ENCODE data around the gene MAP3K9. TPM values are rescaled to one million over a fixed set of nuclear protein-coding genes. Genes with fewer than 3 reads are reported as not detected.

MAP3K9 gene
- total and polyA plus RNA-seq, 2 of the 8 experiments (the other 6 are each of a cell fraction or from before 2014, with no cell fraction given): 9.8 to 24.7 TPM

GRCh38 chr14:70699646-70700045 lies 109.7 kb downstream of the MAP3K9 start:
- Histone ChIP-seq H3K23ac (ENCODE audit: insufficient read length) (no peak overlapping the region), H4K8ac (ENCODE audit: extremely low read depth, insufficient read depth, low read length) (no peak overlapping the region), H3K4ac (replicated peaks; ENCODE audit: insufficient read length, low read depth, low read length) (no peak overlapping the region), H3K4me2 (ENCODE audit: insufficient read depth in 1 of 2, low read depth in 2 of 2, low read length in 2 of 2) (no peak overlapping the region), H3K14ac (ENCODE audit: insufficient read length) (no peak overlapping the region), H3K27ac (ENCODE audit: low read depth, low read length) (no peak overlapping the region), H3K9me3 (ENCODE audit: insufficient read depth in 2 of 2, low read depth in 1 of 2, low read length in 1 of 2) (no peaks in the 10 kb centered on the region), H2BK20ac (ENCODE audit: low read length) (peak overlapping the region; percentile 95), H3K36me3 (ENCODE audit: control insufficient read depth in 2 of 4, insufficient read depth in 4 of 4, low read length in 3 of 4) (no peaks in the 10 kb centered on the region), H2BK12ac (ENCODE audit: low read depth, low read length) (peak overlapping the region; percentile 76; the same call in 1 of the 2 replicates), H3K23me2 (ENCODE audit: low read depth, low read length) (no peaks in the 10 kb centered on the region), H3K9ac (replicated peaks in 1 of 4; ENCODE audit: extremely low read depth in 1 of 4, low read depth in 3 of 4, low read length in 3 of 4) (no peak overlapping the region), H3K56ac (replicated peaks; ENCODE audit: insufficient read length, low read depth, low read length) (no peak overlapping the region), H2BK120ac (replicated peaks; ENCODE audit: low read depth, low read length) (no peak overlapping the region), H4K20me1 (replicated peaks in 1 of 2; ENCODE audit: control insufficient read depth in 1 of 2, insufficient read depth in 2 of 2, low read length in 2 of 2) (no peaks in the 10 kb centered on the region), H4K5ac (ENCODE audit: insufficient read length, low read depth, low read length) (no peak overlapping the region), H3K27me3 (replicated peaks in 1 of 4; ENCODE audit: control insufficient read depth in 3 of 4, extremely low read depth in 1 of 4, insufficient read depth in 3 of 4, low read length in 3 of 4) (no peaks in the 10 kb centered on the region), H2AFZ (ENCODE audit: low read length) (no peak overlapping the region), H3K79me2 (ENCODE audit: control insufficient read depth in 1 of 2, insufficient read depth in 2 of 2, low read length in 2 of 2) (no peaks in the 10 kb centered on the region), H4K91ac (replicated peaks; ENCODE audit: insufficient read length, low read length) (peak overlapping the region; percentile 26), H2BK5ac (ENCODE audit: low read depth, low read length) (0 out of 2 replicates have a peak overlapping the region, but pooled peaks have one; percentile 19), H3K18ac (ENCODE audit: extremely low read depth, low read length) (no peak overlapping the region), H3K4me3 (ENCODE audit: extremely low read depth in 1 of 4, insufficient read depth in 2 of 4, low read depth in 3 of 4, low read length in 4 of 4) (no peak overlapping the region), H2AK5ac (ENCODE audit: low read depth, low read length) (peak overlapping the region; percentile 88; the same call in 1 of the 2 replicates), H3K79me1 (ENCODE audit: low read depth, low read length) (no peaks in the 10 kb centered on the region), H2BK15ac (ENCODE audit: low read length) (peak overlapping the region; percentile 67; the same call in 1 of the 2 replicates), H3K4me1 (replicated peaks in 1 of 4; ENCODE audit: control insufficient read depth in 3 of 4, insufficient read depth in 4 of 4, low read length in 3 of 4) (peaks cover 0 to 5% (median 1%) of the 10 kb centered on the region in 4 experiments; a peak in 3 of 7 replicates)
- CTCF ChIA-PET (ENCODE audit: partially characterized antibody): interaction anchor here (0.6 to 2.4 kb wide), 2 partner anchors 21 to 122 kb away, joined by 3 to 5 read pairs; no protein-coding TSS in a partner anchor
- TF ChIP-seq SP2 (IDR thresholded peaks at IDR 0.05; ENCODE audit: low read length): no peak
- TF ChIP-seq SAP30 (IDR thresholded peaks at IDR 0.05; ENCODE audit: insufficient read depth, insufficient replicate concordance, low read length): no peak
- no peak for TF ChIP-seq HDAC6 (IDR thresholded peaks at IDR 0.05; ENCODE audit: low read depth, low read length)
- no peak for TF ChIP-seq ATF3 (IDR thresholded peaks at IDR 0.05; ENCODE audit: insufficient read depth, low read depth, low read length)
- no peak for TF ChIP-seq CHD2 (IDR thresholded peaks at IDR 0.05; ENCODE audit: low read length)
- no peak for TF ChIP-seq SUZ12 (IDR thresholded peaks at IDR 0.05; ENCODE audit: low read length)
- no peak for TF ChIP-seq TEAD4 (IDR thresholded peaks at IDR 0.05; ENCODE audit: low read depth, low read length)
- no peak for TF ChIP-seq ATF2 (IDR thresholded peaks at IDR 0.05; ENCODE audit: low read length)
- TF ChIP-seq POU5F1 (IDR thresholded peaks at IDR 0.05; ENCODE audit: low read depth, low read length): no peak
- no peak for TF ChIP-seq ASH2L (IDR thresholded peaks at IDR 0.05; ENCODE audit: low read length)
- FAIRE-seq: no peak
- DNase-seq (ENCODE audit: low read depth in 1 of 2, low spot score in 2 of 2): no peak
- POLR2A ChIA-PET (ENCODE audit: partially characterized antibody): interaction anchor here (7.6 kb wide), 1 partner anchor 10 kb away, joined by 43 read pairs; no protein-coding TSS in a partner anchor
- WGBS, 2 experiments (ENCODE audit: extremely low coverage in 1 of 2, insufficient coverage in 1 of 2, insufficient read length in 1 of 2, insufficient replicate concordance in 2 of 2, low coverage in 1 of 2, low lambda C conversion rate in 2 of 2, missing lambda C conversion rate in 1 of 2): 92% methylated on average over 5 of the region's 5 CpGs; no CpG with 5 or more reads in 1 of the 2 experiments

Measured in H1 (cell line).